Uterus (tissue), 4 donors: ENCODE results near the gene CEP83. TPM values are rescaled to one million over a fixed set of nuclear protein-coding genes. Genes with fewer than 3 reads are reported as not detected.

Experiments
- DNase-seq, 2 donors: peaks; one replicate each; pipeline ENCODE4 v3.0.0-alpha.2; 2019 to 2020
- H3K27ac ChIP-seq, 2 donors: fragments of 200-600 bp; sonication (generic); 1 replicate in 1 of 2; 2 replicates in 1 of 2; pipeline ENCODE4 v1.5.1; 2016 to 2018
- H3K27me3 ChIP-seq, 2 donors: fragments of 200-600 bp; sonication (generic); one replicate each; pipeline ENCODE4 v1.5.1; 2018 to 2019; ENCODE audit warnings: control low read depth in 1 of 2
- H3K36me3 ChIP-seq, 2 donors: fragments of 200-600 bp; sonication (generic); one replicate each; pipeline ENCODE4 v1.5.1; 2019; ENCODE audit warnings: control low read depth in 1 of 2
- H3K4me1 ChIP-seq, 2 donors: fragments of 200-600 bp; sonication (generic); one replicate each; pipeline ENCODE4 v1.5.1; 2018 to 2019; ENCODE audit warnings: control low read depth in 1 of 2
- H3K4me3 ChIP-seq, 2 donors: fragments of 200-600 bp; sonication (generic); 1 replicate in 1 of 2; 2 replicates in 1 of 2; pipeline ENCODE4 v1.5.1; 2018 to 2019; ENCODE audit warnings: mild to moderate bottlenecking in 1 of 2
- H3K9me3 ChIP-seq, 2 donors: fragments of 200-600 bp; sonication (generic); one replicate each; pipeline ENCODE4 v1.5.1; 2019; ENCODE audit warnings: control low read depth in 1 of 2
- CTCF ChIP-seq, 4 experiments: fragments of 200-600 bp in 2 of 4; fragments of 450-650 bp in 2 of 4; sonication (generic) in 2 of 4; IDR thresholded peaks; one replicate each; pipeline ENCODE4 v1.5.1; 2016 to 2019; ENCODE audit warnings: antibody characterized with exemption in 4 of 4, mild to moderate bottlenecking in 2 of 4, moderate library complexity in 1 of 4
- POLR2A ChIP-seq, 2 donors: fragments of 450-650 bp; IDR thresholded peaks; one replicate each; pipeline ENCODE4 v1.6.1; 2016; ENCODE audit warnings: antibody characterized with exemption in 2 of 2, mild to moderate bottlenecking in 1 of 2, moderate library complexity in 1 of 2
- intact Hi-C: fragments of 100-400 bp; cut with DNase I; formaldehyde crosslinking; loops from one replicate; pipeline ENCODE4 v1.15.1; 2023; ENCODE audit warnings: low total_unique reads
- total RNA-seq, 4 donors: library from RNA; depleted of rRNA in 3 of 4; stranded (reverse); fragments of >200 nt in 3 of 4; gene quantifications; one replicate each; pipeline versions ENCODE4 v1.1.0 to v1.2.4, GENCODE V29; 2014 to 2023
- donor health status: DM: yes; HTN: yes; CAD: no.

The CEP83 gene
- total RNA-seq, 4 donors from 2014 or later: 14.7 to 40.7 (median 33.2) TPM

GRCh38 chr12:94384030-94384429, 75.6 kb downstream of the CEP83 start:
- intact Hi-C loops: no loop called here
- no peak overlapping the region for H3K4me3 ChIP-seq
- H3K36me3 ChIP-seq: no peaks in the 10 kb centered on the region
- DNase-seq: no peak
- no peaks in the 10 kb centered on the region for H3K27me3 ChIP-seq
- no peaks in the 10 kb centered on the region for H3K4me1 ChIP-seq
- no peak overlapping the region for H3K27ac ChIP-seq
- TF ChIP-seq POLR2A (IDR thresholded peaks at IDR 0.05) (no peak), CTCF (IDR thresholded peaks at IDR 0.05) (no peak)
- H3K9me3 ChIP-seq: peaks cover 0 to 3% of the 10 kb centered on the region in 2 donors

GRCh38 chr12:94380507-94380906, 79.2 kb downstream of the CEP83 start:
- Histone ChIP-seq H3K27ac (no peak overlapping the region), H3K36me3 (no peaks in the 10 kb centered on the region), H3K4me1 (no peaks in the 10 kb centered on the region), H3K9me3 (peaks cover 0 to 3% of the 10 kb centered on the region in 2 donors), H3K4me3 (no peak overlapping the region), H3K27me3 (no peaks in the 10 kb centered on the region)
- no peak for DNase-seq
- TF ChIP-seq CTCF (IDR thresholded peaks at IDR 0.05) (no peak), POLR2A (IDR thresholded peaks at IDR 0.05) (no peak)
- intact Hi-C loops: no loop called here

DNA sequence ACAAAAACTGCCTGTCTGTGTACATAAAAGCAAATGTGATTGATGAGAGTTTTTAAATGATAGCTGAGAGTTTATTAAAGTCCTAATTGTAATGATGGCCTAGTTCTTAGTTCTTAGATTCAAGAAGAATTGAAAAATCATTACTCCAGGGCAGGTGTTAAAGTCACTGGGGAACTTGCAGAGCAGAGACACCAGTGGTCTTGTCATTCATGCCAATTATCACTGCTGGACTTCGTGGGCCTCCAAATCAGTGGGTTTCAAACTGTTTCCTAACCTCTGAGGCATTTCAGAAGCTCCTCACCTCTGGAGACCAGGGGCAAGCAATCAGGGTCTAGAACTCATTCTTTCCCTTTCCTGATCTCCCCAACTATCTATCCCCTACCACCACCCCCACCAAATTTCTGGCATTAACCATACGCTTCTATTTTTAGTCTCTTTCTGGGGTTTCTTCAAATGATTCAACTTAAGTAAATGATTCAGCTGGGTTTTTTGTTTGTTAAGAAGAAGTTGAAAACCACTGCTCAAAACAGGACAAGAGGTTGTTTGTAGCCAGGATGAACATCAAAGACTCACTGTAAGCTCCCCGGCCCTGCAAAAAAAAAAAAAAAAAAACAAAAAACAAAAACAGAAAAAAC, 80.1 kb downstream of the CEP83 start:
- Histone ChIP-seq H3K9me3 (peaks cover 0 to 3% of the 10 kb centered on the region in 2 donors), H3K4me3 (no peak overlapping the region), H3K4me1 (no peaks in the 10 kb centered on the region), H3K27me3 (no peaks in the 10 kb centered on the region), H3K27ac (no peak overlapping the region), H3K36me3 (no peaks in the 10 kb centered on the region)
- no peak for DNase-seq
- TF ChIP-seq POLR2A (IDR thresholded peaks at IDR 0.05) (no peak), CTCF (IDR thresholded peaks at IDR 0.05) (no peak)
- intact Hi-C loops: no loop called here

- H3K9me3 ChIP-seq: no peaks in the 10 kb centered on the region
- no peak for DNase-seq
- H3K36me3 ChIP-seq: no peaks in the 10 kb centered on the region
- H3K4me3 ChIP-seq: no peak overlapping the region
- no peaks in the 10 kb centered on the region for H3K4me1 ChIP-seq
- intact Hi-C loops: no loop called here
- TF ChIP-seq POLR2A (IDR thresholded peaks at IDR 0.05) (no peak), CTCF (IDR thresholded peaks at IDR 0.05) (no peak)
- no peak overlapping the region for H3K27ac ChIP-seq
- no peaks in the 10 kb centered on the region for H3K27me3 ChIP-seq
Measured at GRCh38 chr12:94377599-94377998, 82.1 kb downstream of the CEP83 start.

DNA sequence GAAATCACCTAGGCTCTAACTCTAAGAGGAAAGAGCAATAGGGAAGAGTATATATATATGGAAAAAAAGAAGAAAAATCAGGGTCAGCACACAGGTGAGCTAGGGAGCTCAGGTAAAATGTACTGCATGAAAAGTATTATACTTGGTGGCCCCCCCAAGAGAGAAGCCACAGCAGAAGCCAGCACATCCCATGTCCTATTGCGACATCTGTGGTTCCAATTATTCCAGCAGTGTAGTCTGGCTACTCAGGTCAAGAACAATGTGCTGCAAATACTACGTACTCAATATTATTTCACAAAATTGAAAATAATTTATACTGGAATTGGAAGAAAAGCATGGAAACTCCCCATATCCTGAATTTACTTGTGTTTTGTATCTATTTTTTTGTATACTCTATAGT, 85.5 kb downstream of the CEP83 start:
- H3K4me3 ChIP-seq: no peak overlapping the region
- H3K27ac ChIP-seq: no peak overlapping the region
- H3K9me3 ChIP-seq: no peaks in the 10 kb centered on the region
- H3K27me3 ChIP-seq: no peaks in the 10 kb centered on the region
- no peak for TF ChIP-seq CTCF (IDR thresholded peaks at IDR 0.05)
- TF ChIP-seq POLR2A (IDR thresholded peaks at IDR 0.05): no peak
- no peaks in the 10 kb centered on the region for H3K4me1 ChIP-seq
- DNase-seq: no peak
- H3K36me3 ChIP-seq: no peaks in the 10 kb centered on the region
- intact Hi-C loops: no loop called here
